ENCODE measurements around the gene FBXO42.

The FBXO42 gene

DNA sequence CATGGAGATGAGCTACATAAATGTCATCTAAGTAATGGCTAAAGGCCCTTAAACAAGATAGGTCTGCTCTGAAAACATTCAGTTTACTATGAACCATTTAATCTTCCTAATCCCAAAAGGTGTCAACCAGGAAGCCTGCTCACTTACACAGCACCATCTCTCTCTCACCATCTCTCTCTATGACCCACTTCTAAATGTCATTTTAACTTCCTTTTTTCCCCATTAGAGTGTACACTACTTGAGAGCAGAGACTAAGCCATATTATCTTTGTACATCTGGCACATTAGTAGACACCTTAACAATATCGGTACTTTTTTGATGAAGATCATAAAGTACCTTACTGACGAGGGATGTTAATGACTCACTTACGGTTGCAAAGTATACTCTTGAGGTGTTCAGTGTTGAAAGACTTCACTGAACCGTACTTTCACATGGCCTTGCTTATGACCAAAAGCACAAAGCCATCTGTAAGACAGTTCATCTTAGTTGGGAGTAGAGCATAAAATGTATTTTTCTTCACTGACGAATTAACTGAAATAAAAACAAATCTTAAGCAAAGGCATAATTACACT lies 25.4 kb downstream of the FBXO42 start:
- no peak for DNase-seq (ENCODE audit: low read depth in 3 of 3, low spot score in 1 of 3)

DNA sequence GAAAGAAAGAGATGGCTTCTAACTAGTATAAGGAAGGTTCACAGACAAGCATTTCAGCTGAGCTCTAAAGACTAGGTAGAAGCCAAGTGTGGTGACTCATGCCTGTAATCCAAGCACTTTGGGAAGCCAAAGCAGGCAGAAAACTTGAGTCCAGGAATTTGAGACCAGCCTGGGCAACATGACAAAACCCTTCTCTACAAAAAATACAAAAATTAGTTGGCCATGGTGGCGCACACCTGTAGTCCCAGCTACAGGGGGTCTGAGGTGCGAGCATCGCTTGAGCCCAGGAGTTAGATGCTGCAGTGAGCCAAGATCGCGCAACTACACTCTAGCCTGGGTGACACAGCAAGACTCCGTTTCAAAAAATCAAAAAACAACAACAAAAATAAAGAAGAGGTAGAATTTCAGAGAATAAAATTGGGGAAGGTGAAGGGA lies 27.8 kb downstream of the FBXO42 start:
- no peak for DNase-seq (ENCODE audit: low read depth in 3 of 3, low spot score in 1 of 3)

DNA sequence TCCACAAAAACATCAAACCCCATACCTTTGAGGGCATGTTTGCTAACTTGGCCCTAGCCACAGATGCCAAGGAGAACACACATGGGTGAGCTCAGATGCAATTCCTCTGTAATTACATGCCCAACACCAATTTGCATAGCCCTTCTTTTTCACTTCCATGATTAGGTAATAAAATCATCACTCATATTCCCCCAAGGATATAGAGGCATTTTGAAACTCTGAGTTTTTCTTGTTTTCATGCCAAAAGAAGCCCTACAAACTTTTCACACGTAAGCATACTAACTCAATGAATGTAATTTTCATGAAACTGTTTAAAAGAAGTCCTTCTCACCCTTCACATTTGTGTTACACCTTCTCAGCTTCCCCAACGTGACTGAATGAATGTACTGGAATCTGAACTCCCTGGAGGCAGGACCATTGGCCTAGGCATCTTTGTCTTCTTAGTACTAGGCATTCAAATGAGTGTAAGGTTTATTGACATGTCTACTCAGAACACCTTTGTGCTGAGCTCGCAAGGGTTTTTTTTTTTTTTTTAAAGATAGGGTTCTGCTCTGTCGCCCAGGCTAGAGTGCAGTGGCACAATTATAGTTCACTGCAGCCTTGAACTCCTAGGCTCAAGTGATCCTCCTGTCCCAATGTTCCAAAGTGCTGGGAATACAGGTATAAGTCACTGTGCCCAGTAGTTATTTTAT lies 31.0 kb downstream of the FBXO42 start:
- no peak for DNase-seq (ENCODE audit: low read depth in 3 of 3, low spot score in 1 of 3)

DNA sequence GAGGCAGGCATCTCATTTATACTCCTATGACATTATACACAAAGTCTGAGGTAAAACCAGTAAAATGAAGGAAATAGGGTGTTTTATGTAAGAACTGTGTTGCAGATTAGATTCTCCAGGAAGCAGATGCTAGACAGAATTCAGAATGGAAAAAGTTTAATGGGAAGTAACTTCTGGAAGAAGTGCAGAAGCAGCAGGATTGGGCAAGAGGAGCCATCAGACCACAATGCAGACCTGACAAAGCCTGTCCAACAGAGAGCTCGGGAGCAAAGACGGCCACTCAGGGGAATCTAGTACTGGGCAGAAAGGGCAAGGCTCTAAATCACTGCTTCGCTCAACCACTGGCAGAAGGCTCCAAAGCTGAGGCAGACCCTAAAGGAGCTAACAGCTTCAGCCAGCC lies 33.7 kb downstream of the FBXO42 start:
- no peak for DNase-seq (ENCODE audit: low read depth in 3 of 3, low spot score in 1 of 3)

DNA sequence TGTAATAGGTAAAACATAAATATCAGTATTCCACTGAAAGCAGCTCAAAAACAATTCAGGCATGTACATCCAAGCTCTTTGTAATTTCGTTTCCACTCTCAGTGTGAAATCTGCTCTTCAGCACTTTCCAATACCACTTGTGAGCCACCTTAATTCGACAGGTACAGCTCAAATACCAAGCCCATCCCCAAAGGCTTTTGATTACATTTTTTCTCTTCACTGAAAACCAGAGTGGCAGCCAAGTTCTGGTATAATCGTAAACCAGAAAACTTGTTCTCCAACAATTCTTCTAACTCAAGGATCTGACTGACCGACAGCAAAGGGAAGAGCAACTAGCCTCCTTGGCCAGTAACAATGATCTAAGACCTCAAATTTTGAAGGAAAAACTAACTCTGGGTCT lies 36.8 kb downstream of the FBXO42 start:
- DNase-seq (ENCODE audit: low read depth in 3 of 3, low spot score in 1 of 3) = no peak

DNA sequence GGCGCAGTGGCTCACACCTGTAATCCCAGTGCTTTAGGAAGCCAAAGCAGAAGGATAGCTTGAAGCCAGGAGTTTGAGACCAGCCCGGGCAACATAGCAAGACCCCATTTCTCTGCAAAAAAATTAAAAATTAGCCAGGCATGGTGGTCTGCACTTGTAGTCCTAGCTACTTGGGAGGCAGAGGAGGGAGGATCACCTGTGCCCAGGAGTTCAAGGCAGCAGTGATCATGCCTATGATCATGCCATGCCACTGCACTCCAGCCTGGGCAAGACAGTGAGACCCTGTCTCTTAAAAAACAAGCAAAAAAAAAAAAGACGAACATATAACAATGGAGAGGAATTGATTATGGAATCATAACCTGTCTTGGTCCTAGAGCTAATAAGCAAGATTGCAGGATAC lies 45.1 kb downstream of the FBXO42 start:
- no peak for DNase-seq (ENCODE audit: low read depth in 3 of 3, low spot score in 1 of 3)

DNA sequence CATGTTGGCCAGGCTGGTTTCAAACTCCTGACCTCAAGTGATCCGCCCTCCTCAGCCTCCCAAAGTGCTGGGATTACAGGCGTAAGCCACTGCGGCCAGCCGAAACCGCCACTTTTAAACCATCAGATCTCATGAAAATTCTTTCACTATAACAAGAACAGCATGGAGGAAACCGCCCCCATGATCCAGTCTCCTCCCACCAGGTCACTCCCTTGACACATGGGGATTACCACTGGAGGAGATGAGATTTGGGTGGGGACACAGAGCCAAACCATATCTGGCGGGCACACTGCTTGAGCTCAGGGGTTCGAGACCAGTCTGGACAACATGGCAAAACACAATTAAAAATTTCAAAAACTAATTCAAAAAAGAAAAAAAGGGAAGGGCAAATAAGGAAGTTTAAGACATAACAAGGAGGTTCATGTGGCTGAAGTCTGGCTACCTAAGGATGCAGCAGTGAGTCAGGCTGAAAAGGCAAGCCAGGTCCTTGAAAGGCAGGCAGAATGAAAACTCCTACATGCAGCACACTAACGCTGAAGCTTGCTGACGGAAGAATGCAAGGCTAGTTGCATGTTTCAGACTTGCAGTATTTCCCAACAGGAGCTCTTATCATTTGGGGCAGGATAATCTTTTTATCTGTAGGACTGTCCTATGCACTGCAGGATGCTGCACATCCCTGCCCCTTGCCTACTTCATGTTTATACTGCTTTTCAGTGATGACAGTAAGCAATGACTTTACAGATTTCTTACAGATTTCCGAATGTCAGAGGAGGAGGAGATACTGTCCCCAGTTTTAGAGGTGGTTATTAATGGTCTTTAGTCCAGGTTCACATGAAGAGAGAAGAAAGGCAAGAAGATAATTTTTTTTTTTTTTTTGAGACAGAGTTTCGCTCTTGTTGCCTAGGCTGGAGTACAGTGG lies 49.3 kb downstream of the FBXO42 start:
- DNase-seq (ENCODE audit: low read depth in 3 of 3, low spot score in 1 of 3) = no peak

DNA sequence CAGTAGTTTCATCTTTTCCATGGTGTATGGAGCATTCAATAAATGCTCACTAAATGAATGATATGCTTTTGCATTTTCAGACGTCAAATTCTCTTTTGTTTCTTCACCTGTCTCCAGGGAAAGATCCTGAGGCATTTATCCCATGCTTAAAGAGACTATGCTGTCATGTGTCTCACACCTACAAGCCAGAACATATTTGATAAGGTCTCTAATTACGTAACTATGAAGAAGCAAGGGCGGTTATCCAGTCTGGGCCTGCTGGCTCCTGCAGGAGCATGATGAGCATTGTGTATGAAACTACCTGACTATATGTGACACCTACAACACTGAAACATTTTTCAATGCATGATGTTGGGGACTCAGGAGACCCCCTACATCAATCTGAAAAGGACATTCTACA lies 51.8 kb downstream of the FBXO42 start:
- DNase-seq (ENCODE audit: low read depth in 3 of 3, low spot score in 1 of 3) = no peak

DNA sequence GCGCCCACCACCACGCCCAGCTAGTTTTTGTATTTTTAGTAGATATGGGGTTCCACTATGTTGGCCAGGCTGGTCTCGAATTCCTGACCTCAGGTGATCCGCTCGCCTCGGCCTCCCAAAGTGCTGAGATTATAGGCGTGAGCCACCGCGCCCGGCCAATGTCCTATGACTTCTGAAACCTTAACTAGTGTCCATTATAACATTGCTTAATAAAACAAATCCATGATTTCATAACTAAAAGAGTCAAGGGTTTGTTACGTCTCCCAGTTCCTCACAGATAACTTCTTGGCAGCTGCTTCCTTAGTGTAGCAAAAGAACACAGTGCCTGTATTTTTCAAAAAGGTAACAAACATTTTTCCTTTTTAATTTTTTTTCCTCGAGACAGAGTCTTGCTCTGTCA lies 53.6 kb downstream of the FBXO42 start:
- no peak for DNase-seq (ENCODE audit: low read depth in 3 of 3, low spot score in 1 of 3)

DNA sequence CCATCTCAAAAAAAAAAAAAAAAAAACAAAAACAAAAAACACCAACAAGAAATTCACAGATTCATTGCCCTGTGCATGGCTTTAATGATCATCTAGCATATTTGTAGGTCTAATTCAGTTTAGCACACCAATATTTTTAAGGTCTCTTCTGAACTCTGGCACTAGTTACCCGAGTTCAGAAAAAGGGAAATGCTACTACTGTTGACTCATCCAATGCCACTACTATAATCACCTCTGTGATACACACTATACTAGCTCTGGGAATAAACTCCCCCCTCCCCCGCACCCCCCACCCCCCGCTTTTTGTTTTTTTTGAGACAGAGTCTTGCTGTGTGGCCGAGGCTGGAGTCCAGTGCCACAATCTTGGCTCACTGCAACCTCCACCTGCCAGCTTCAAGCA lies 55.6 kb downstream of the FBXO42 start:
- no peak for DNase-seq (ENCODE audit: low read depth in 3 of 3, low spot score in 1 of 3)

DNA sequence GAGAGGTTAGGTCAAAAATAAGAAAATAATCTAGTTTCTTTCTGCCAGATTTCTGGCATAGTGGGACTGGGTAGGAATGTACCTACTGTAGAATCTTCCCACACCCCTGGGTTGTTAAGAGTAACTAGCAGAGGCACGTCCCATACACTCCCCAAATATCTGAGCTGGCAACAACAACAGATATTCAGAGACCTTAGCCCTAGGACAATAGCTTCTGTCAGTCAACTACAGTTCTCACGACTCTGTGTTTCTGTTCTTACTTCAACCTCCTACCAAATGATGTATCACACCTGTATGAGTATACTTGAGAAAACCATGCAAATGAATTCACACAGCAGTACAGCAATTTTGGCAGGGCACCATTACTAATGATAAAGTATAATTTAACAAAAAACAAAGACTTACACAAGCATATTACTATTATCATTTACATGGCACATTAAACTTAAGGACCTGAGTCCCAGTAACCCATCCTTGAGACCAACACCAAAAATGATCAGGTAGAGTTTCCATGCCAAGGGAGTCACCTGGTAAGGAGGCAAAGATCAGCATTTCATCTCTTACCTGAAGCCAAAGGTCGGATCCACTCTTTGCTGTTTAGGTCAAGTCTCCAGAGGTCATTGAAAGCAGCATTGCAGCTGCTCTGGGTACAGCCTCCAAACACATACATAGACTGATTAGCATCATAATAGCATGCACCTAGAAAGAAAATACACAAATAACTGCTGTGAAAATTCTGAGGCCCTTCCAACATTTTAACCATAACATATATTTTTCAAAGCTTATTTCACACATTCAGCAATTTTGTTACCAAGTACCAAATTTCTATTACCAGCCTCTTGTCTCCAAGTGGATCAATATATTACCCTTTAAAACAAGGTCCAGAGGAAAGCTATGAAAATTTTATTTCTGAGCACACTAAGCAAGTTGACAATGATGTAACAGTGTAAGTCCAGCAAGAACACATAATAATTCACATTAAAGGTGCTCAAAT lies 57.8 kb downstream of the FBXO42 start:
- DNase-seq (ENCODE audit: low read depth in 3 of 3, low spot score in 1 of 3) = no peak

DNA sequence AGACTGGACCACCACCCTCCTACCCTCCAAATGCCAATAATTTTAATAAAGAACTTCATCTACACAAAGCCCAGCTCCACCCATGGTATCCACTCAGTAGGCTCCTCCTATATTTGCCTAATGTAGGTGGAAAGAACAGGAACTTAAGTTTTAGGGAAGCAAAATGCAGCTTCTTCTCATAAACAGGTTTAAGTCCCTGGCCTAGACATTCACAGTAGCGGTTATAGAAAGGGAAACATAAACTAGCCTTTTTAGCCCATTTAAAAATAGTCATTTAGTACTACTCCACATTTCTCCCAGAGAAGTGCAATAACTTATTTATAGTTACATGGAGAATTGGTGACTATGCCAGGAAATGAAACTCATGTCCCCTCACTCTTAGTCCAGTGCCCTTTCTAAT lies 58.7 kb downstream of the FBXO42 start:
- DNase-seq (ENCODE audit: low read depth in 3 of 3, low spot score in 1 of 3) = no peak

DNA sequence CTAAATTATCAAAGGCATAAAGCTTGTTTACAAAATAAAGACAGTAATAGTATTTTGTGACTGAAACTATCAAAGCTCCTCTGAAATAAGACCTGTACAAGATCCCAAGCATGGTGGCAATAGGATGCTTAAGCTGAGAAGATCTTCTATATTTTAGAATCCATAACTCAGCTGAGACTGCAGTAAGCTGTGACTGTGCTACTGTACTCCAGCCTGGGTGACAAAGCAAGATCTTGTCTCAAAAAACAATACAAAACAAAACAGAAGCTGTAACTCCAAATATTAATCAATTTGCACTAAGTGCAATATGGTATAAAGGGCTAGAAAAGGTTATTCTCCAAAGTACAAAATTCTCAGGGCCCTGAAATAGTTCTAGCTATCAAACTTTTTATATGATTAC lies 59.5 kb downstream of the FBXO42 start:
- no peak for DNase-seq (ENCODE audit: low read depth in 3 of 3, low spot score in 1 of 3)

DNA sequence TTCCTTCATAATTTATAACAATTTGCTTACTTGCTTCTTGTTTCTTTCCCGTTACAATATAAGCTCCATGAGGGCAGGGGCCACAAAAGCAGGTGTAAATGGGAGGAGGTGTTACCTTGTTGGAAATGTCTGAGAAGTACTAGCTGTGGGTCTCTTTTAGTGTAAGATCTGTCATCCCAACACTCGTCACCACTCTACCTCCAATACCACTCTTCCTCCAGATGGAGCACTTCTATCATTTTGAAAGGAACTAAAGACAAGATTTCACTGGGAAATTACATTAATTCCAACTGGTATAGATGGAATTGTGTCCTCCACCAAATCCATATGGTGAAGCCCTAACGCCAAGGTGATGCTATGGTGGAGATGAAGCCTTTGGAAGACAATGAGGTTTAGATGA lies 62.3 kb downstream of the FBXO42 start:
- no peak for DNase-seq (ENCODE audit: low read depth in 3 of 3, low spot score in 1 of 3)

DNA sequence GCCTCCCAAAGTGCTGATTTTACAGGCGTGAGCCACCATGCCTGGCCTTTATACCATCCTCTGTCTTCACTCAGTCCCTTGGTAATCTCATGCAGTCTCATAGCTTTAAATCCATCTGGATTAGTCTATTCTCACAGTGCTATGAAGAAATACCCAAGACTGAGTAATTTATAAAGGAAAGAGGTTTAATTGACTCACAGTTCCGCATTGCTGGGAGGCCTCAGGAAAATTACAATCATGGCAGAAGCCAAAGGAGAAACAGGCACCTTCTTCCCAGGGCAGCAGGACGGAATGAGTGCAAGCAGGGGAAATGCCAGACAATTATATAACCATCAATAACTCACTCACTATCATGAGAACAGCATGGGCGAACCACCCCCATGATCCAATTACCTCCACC lies 66.2 kb downstream of the FBXO42 start:
- no peak for DNase-seq (ENCODE audit: low read depth in 3 of 3, low spot score in 1 of 3)

DNA sequence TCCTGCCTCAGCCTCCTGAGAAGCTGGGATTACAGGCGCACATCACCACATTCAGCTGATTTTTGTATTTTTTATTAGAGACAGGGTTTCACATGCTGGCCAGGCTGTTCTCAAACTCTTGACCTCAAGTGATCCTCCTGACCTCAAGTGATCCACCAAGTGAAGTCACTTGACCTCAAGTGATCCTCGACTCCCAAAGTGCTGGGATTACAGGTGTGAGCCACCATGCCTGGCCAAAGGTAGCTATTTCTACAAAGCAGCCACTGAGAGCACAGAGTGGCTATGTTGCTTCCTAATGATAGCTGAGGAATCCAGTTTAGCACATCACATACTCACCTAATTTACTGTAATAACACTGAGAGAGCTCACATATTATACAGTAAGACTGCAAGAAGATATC lies 70.5 kb downstream of the FBXO42 start:
- no peak for DNase-seq (ENCODE audit: low read depth in 3 of 3, low spot score in 1 of 3)

DNA sequence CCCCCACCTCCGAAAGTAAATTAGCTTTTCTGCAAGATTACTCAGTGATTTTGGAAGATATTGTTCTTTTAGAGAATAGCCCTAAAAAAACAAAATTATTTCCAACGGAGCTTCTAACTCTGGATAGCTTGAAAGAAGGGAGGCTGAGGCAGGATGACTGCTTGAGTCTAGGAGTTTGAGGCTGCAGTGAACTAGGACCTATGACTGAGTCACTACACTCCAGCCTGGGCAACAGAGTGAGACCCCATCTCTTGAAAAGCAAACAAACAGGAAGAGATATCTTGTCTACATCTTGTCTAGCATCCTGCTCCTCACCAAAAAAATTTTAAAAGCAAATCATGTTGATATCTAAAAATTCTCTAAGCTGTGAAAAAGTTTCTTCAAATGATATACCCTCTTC lies 73.1 kb downstream of the FBXO42 start:
- DNase-seq (ENCODE audit: low read depth in 3 of 3, low spot score in 1 of 3) = no peak

DNA sequence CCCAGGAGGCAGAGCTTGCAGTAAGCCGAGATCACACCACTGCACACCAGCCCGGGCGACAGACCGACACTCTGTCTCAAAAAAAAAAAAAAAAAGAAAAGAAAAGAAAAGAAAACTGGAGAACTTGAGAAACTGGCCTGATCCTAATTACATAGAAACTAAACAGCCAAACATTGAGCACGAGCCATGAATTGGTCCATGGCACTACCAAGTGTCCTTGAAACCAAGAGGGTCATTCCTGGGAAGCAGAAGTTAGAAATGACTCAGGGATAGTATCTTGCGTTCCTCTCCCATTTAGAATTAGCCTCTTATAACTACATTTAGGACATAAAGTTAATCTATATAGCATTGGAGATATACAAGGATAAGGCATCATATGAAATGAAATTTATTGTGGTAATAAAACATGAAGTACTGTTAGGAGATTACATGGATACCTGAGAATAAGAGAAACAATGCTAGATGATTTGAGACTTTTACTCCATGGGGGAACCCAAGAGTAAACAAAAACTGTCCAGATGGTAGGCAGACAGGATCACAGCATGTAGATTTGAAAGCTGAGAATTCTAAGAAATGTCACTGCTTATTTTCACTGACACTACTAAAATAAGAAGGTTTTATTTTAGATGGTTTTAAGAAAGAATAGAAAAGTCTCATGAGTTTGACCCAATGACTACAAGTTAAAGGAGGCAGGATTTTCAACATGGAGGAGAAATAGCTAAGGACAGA lies 75.8 kb downstream of the FBXO42 start:
- DNase-seq (ENCODE audit: low read depth in 3 of 3, low spot score in 1 of 3) = no peak

DNA sequence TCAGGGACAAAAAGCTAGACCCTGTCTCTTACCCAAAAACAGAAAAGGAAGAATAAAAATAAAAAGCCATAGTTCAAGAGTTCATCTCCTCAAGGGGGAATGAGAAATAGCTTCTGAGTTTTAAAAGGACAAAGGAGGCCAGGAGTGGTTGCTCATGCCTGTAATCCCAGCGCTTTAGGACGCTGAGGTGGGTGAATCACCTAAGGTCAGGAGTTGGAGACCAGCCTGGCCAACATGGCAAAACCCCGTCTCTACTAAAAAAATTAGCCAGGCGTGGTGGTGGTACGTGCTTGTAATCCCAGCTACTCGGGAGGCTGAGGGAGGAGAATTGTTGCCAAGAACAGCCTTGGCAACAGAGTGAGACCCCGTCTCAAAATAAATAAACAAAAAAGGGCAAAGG lies 76.7 kb downstream of the FBXO42 start:
- no peak for DNase-seq (ENCODE audit: low read depth in 3 of 3, low spot score in 1 of 3)

DNA sequence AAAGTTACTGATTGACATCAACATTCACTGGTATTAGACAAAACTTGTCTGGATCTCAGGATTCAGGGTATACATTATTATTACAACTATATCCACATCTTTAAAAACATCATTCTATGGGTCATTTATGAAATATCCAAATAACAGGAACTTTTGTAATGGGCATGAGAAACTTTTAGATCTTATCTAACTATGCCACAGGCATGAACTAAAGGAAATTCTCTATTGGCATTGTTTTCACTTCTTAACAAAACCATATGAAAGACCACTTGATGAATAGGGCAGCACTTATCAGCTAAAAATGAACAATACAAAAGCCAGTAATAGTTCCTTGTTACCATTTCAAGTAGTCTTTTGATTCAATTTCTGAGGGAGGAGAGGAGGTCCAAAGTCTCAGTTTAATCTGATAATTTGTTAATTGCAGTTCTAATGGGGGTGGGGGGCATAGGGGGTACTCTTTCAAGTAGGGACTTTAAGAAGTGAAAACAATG lies 84.5 kb downstream of the FBXO42 start:
- DNase-seq (ENCODE audit: low read depth in 3 of 3, low spot score in 1 of 3) = no peak
